MM.1S (cell line): ENCODE data around the gene KRT74.

Source experiments
- DNase-seq: peaks from one replicate; pipeline ENCODE4 v3.0.0-alpha.2; 2015
- H2AFZ ChIP-seq: fragments of 300-600 bp; sonication (generic); 2 replicates; pipeline ENCODE4 v1.6.0; 2016; ENCODE audit warnings: antibody characterized with exemption, low read length
- H3F3A ChIP-seq: fragments of 300-600 bp; sonication (generic); 2 replicates; pipeline ENCODE4 v1.6.1; 2016; ENCODE audit warnings: mild to moderate bottlenecking, antibody characterized with exemption, low read length, moderate library complexity, mixed read lengths; ENCODE audit not compliant: insufficient read depth
- H3K27ac ChIP-seq: fragments of 300-600 bp; sonication (generic); 2 replicates; pipeline ENCODE4 v1.5.1; 2016; ENCODE audit warnings: mild to moderate bottlenecking, low read length
- H3K27me3 ChIP-seq: fragments of 300-600 bp; sonication (generic); replicated peaks from 2 replicates; pipeline ENCODE4 v1.6.0; 2016; ENCODE audit warnings: low read length; ENCODE audit not compliant: insufficient read depth
- H3K36me3 ChIP-seq: fragments of 300-600 bp; sonication (generic); replicated peaks from 2 replicates; pipeline ENCODE4 v1.6.1; 2016; ENCODE audit warnings: mild to moderate bottlenecking, low read length, mixed read lengths; ENCODE audit not compliant: insufficient read depth
- H3K4me1 ChIP-seq: fragments of 300-600 bp; sonication (generic); 2 replicates; pipeline ENCODE4 v1.6.1; 2016; ENCODE audit warnings: low read length, mixed read lengths
- H3K4me2 ChIP-seq: fragments of 300-600 bp; sonication (generic); 2 replicates; pipeline ENCODE4 v1.6.0; 2016; ENCODE audit warnings: low read depth, low read length
- H3K4me3 ChIP-seq: fragments of 300-600 bp; sonication (generic); 2 replicates; pipeline ENCODE4 v1.5.1; 2016; ENCODE audit warnings: low read length, mixed read lengths
- H3K79me2 ChIP-seq: fragments of 300-600 bp; sonication (generic); 2 replicates; pipeline ENCODE4 v1.6.1; 2016; ENCODE audit warnings: mixed run types, low read length, mixed read lengths
- H3K9ac ChIP-seq: fragments of 300-600 bp; sonication (generic); 2 replicates; pipeline ENCODE4 v1.6.1; 2016; ENCODE audit warnings: low read length, mixed read lengths
- H3K9me2 ChIP-seq: fragments of 300-600 bp; sonication (generic); replicated peaks from 2 replicates; pipeline ENCODE4 v1.6.1; 2016; ENCODE audit warnings: mild to moderate bottlenecking, low read length, mixed read lengths; ENCODE audit not compliant: insufficient read depth
- H3K9me3 ChIP-seq: fragments of 300-600 bp; sonication (generic); replicated peaks from 2 replicates; pipeline ENCODE4 v1.6.1; 2016; ENCODE audit warnings: mild to moderate bottlenecking, low read length, mixed read lengths; ENCODE audit not compliant: insufficient read depth
- H4K20me1 ChIP-seq: fragments of 300-600 bp; sonication (generic); 2 replicates; pipeline ENCODE4 v1.6.1; 2016; ENCODE audit warnings: mild to moderate bottlenecking, low read length, moderate library complexity, mixed read lengths; ENCODE audit not compliant: insufficient read depth
- CTCF ChIP-seq: fragments of 300-600 bp; sonication (generic); IDR thresholded peaks from 2 replicates; pipeline ENCODE4 v1.5.1; 2016; ENCODE audit warnings: antibody characterized with exemption, low read length, mixed read lengths
- EZH2 ChIP-seq: fragments of 300-600 bp; sonication (generic); optimal IDR thresholded peaks from 2 replicates; pipeline ENCODE3; 2017; ENCODE audit warnings: low read depth, mild to moderate bottlenecking, antibody characterized with exemption, low read length, mixed read lengths
- EZH2phosphoT487 ChIP-seq: fragments of 300-600 bp; sonication (generic); IDR thresholded peaks from 2 replicates; pipeline ENCODE4 v1.6.1; 2018; ENCODE audit warnings: antibody characterized with exemption, low read length

The KRT74 gene

DNA sequence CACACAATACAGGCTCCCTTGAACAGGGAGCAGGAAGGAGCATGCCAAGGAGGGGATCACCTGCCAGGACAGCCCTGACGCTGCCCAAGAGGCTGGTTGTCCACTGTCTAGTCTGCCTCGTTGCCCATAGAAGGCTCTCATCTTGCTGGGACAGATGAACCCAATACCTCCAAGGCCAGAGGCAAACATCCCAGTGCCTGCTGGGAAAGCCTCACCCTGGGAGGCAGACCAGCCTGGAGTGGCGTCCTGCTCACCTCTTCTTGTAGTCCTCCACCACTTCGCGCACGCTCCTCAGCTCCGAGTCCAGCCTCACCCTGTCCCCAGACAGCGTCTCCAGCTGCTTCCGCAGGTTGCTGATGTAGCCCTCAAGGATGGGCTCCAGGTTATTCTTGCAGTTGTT, 42.3 kb upstream of the KRT74 start:
- no peaks in the 10 kb centered on the region for H3K4me1 ChIP-seq

GRCh38 chr12:52615208-52615868, 41.7 kb upstream of the KRT74 start:
- Histone ChIP-seq H4K20me1 (no peaks in the 10 kb centered on the region), H3K9me2 (no peaks in the 10 kb centered on the region), H3K27me3 (peaks cover 65% of the 10 kb centered on the region), H3K4me1 (no peaks in the 10 kb centered on the region), H3K4me3 (no peak overlapping the region), H3K79me2 (no peaks in the 10 kb centered on the region), H3K27ac (no peak overlapping the region), H3K4me2 (no peak overlapping the region), H3F3A (no peaks in the 10 kb centered on the region), H3K36me3 (no peaks in the 10 kb centered on the region), H3K9me3 (no peaks in the 10 kb centered on the region), H2AFZ (no peak overlapping the region), H3K9ac (no peak overlapping the region)
- DNase-seq = no peak
- TF ChIP-seq CTCF (no peak), EZH2 (no peak), EZH2phosphoT487 (no peak)

More for the DNA sequence above, 42.3 kb upstream of the KRT74 start:
- Histone ChIP-seq H3K9me3 (no peaks in the 10 kb centered on the region), H3K4me3 (no peak overlapping the region), H3K4me2 (no peak overlapping the region), H3F3A (no peaks in the 10 kb centered on the region), H3K9me2 (no peaks in the 10 kb centered on the region), H3K36me3 (no peaks in the 10 kb centered on the region), H4K20me1 (no peaks in the 10 kb centered on the region), H3K27ac (no peak overlapping the region), H3K9ac (no peak overlapping the region), H2AFZ (no peak overlapping the region), H3K79me2 (no peaks in the 10 kb centered on the region), H3K27me3 (peaks cover 61% of the 10 kb centered on the region)
- no peak for DNase-seq
- TF ChIP-seq EZH2 (no peak), EZH2phosphoT487 (no peak), CTCF (no peak)

DNA sequence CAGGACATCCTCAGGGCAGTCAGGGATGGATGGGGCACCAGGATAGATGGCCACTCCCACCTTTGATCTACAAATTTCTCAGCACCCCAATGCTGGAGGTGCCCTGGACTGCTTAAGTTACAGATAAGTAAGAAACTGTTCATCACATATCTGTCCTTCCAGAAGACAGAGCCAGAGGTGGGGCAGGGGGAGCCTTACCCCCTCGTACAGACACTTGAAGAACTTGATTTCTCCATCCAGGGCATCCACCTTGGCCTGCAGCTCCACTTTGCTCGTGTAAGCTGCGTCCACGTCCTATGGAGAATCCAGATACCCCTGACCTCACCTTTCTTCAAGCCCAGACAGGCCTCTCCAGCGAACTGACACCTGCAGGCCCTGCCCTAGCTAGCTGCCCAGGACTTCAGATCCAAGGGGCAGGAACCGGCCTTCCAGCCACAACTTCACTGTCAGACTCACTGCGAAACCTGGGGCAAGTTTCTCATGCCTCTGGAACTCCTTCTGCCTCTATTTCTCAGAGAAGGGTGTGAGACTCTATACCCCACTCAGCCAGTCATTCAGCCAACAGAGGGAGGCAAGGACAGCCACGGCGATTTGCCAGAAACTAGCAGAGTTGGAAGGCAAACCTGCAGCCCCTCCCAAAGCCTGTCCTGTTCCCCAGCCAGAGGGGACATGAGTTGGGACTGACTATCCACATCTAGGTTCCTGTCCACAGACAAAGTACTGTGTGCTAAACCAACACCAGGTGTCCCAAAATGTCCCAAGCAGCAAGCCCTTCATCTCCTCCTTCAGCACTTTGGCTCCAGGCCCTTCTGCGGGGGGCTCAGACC, 41.0 kb upstream of the KRT74 start:
- peaks cover 72% of the 10 kb centered on the region for H3K27me3 ChIP-seq
- no peaks in the 10 kb centered on the region for H3K9me2 ChIP-seq
- no peak for DNase-seq
- H3K79me2 ChIP-seq = no peaks in the 10 kb centered on the region
- no peaks in the 10 kb centered on the region for H4K20me1 ChIP-seq
- no peaks in the 10 kb centered on the region for H3K36me3 ChIP-seq
- H3K4me1 ChIP-seq = no peaks in the 10 kb centered on the region
- H3F3A ChIP-seq = no peaks in the 10 kb centered on the region
- H3K9ac ChIP-seq = no peak overlapping the region
- H3K27ac ChIP-seq = no peak overlapping the region
- no peak for TF ChIP-seq EZH2
- TF ChIP-seq CTCF = no peak
- no peak for TF ChIP-seq EZH2phosphoT487
- H3K9me3 ChIP-seq = no peaks in the 10 kb centered on the region
- H3K4me2 ChIP-seq = no peak overlapping the region
- no peak overlapping the region for H3K4me3 ChIP-seq
- H2AFZ ChIP-seq = no peak overlapping the region
